Upper lobe of left lung (tissue), 6 donors: ENCODE results near the gene ACLY. TPM values are rescaled to one million over a fixed set of nuclear protein-coding genes. Genes with fewer than 3 reads are reported as not detected.

Experiments
- ATAC-seq, 2 donors: fragments of 200-7000 bp; cut with Tn5 transposase; one replicate each; pipeline ENCODE4 v1.9.1; 2022; ENCODE audit warnings: mild to moderate bottlenecking in 2 of 2, moderate library complexity in 2 of 2; ENCODE audit not compliant: low FRiP score in 2 of 2
- DNase-seq, 2 donors: peaks; one replicate each; pipeline ENCODE4 v3.0.0-alpha.2; 2019 to 2020
- H3K27ac ChIP-seq, 4 donors: fragments of 200-600 bp; sonication (generic); one replicate each; pipeline ENCODE4 v1.5.1; 2016 to 2019
- H3K27me3 ChIP-seq, 4 donors: fragments of 200-600 bp; sonication (generic); one replicate each; pipeline ENCODE4 v1.5.1; 2017 to 2019
- H3K36me3 ChIP-seq, 4 donors: fragments of 200-600 bp; sonication (generic); one replicate each; pipeline ENCODE4 v1.5.1; 2016 to 2019
- H3K4me1 ChIP-seq, 4 donors: fragments of 200-600 bp; sonication (generic); one replicate each; pipeline ENCODE4 v1.5.1; 2018 to 2019
- H3K4me3 ChIP-seq, 4 donors: fragments of 200-600 bp; sonication (generic); one replicate each; pipeline ENCODE4 v1.5.1; 2017 to 2019; ENCODE audit warnings: mild to moderate bottlenecking in 2 of 4, moderate library complexity in 1 of 4
- H3K9me3 ChIP-seq, 4 donors: fragments of 200-600 bp; sonication (generic); one replicate each; pipeline ENCODE4 v1.5.1; 2018 to 2019
- EP300 ChIP-seq, 4 donors: sonication (generic); formaldehyde crosslinking; IDR thresholded peaks; one replicate each; pipeline ENCODE4 v1.5.1; 2017; ENCODE audit warnings: antibody characterized with exemption in 4 of 4, control low read depth in 2 of 4
- POLR2A ChIP-seq, 4 donors: fragments of 450-650 bp; IDR thresholded peaks; one replicate each; pipeline ENCODE4 v1.5.1; 2016 to 2017; ENCODE audit warnings: antibody characterized with exemption in 4 of 4, mild to moderate bottlenecking in 2 of 4
- POLR2AphosphoS5 ChIP-seq, 2 donors: sonication (generic); formaldehyde crosslinking; IDR thresholded peaks; one replicate each; pipeline ENCODE4 v1.5.1; 2017; ENCODE audit warnings: antibody characterized with exemption in 2 of 2
- WGBS, 2 donors: methylation state at CpG; one replicate each; pipeline ENCODE4 v1.1.5; 2017 to 2018; 5-methylcytosine and 5-hydroxymethylcytosine counted together
- total RNA-seq, 6 donors: library from RNA; depleted of rRNA in 4 of 6; stranded (reverse); fragments of >200 nt in 4 of 6; gene quantifications; one replicate each; pipeline versions ENCODE4 v1.1.0 to v1.2.1, GENCODE V29; 2016 to 2021
- TF ChIP-seq, protein P1 (sequence below), 6 experiments: fragments of 450-650 bp in 4 of 6; fragments of 200-600 bp in 2 of 6; sonication (generic) in 2 of 6; IDR thresholded peaks; one replicate each; pipeline ENCODE4 v1.5.1; 2016 to 2019; ENCODE audit warnings: antibody characterized with exemption in 6 of 6
- donor health status: DM: no; HTN: no; CAD: no; lungs with moderate emphysema.
- donor health status: DM: no; HTN: yes; CAD: no; lungs with severe emphysema.

ACLY gene
- total RNA-seq, 6 donors from 2014 or later = 41.9 to 132 (median 84.6) TPM

DNA sequence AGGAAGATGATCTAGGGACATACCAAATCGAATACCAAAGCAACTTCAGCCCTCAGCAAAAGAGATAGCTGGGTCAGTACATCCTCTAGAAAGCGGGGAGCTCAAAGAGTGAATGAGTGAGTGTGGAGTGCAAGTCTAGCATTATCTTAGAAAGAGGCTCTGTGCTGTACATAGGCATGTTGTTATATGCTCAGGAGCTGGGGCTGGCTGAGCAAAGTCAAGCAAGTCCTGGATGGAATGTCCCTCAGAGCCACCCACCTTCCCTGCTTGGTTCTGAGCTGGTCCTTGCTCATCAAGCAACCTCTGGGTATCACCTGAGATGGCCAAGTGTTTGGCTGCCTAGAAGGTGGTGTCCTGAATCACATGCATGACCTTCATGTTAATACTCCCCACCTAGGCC lies 48.7 kb downstream of the ACLY start:
- no peaks in the 10 kb centered on the region for H3K27me3 ChIP-seq
- DNase-seq = no peak
- peaks cover 0 to 5% (median 0%) of the 10 kb centered on the region in 4 donors for H3K4me1 ChIP-seq
- no peak for ATAC-seq
- H3K27ac ChIP-seq = peak overlapping the region in 2 of 4 donors; percentile 4 to 30
- 87 to 92% methylated on average over 2 of the region's 2 CpGs for WGBS, 2 donors
- TF ChIP-seq, protein P1, sequence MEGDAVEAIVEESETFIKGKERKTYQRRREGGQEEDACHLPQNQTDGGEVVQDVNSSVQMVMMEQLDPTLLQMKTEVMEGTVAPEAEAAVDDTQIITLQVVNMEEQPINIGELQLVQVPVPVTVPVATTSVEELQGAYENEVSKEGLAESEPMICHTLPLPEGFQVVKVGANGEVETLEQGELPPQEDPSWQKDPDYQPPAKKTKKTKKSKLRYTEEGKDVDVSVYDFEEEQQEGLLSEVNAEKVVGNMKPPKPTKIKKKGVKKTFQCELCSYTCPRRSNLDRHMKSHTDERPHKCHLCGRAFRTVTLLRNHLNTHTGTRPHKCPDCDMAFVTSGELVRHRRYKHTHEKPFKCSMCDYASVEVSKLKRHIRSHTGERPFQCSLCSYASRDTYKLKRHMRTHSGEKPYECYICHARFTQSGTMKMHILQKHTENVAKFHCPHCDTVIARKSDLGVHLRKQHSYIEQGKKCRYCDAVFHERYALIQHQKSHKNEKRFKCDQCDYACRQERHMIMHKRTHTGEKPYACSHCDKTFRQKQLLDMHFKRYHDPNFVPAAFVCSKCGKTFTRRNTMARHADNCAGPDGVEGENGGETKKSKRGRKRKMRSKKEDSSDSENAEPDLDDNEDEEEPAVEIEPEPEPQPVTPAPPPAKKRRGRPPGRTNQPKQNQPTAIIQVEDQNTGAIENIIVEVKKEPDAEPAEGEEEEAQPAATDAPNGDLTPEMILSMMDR (IDR thresholded peaks at IDR 0.05) = no peak
- TF ChIP-seq EP300 (IDR thresholded peaks at IDR 0.05) = no peak
- TF ChIP-seq POLR2AphosphoS5 (IDR thresholded peaks at IDR 0.05) = no peak
- TF ChIP-seq POLR2A (IDR thresholded peaks at IDR 0.05) = no peak
- H3K9me3 ChIP-seq = no peaks in the 10 kb centered on the region
- no peak overlapping the region for H3K4me3 ChIP-seq
- peaks cover 6 to 86% (median 58%) of the 10 kb centered on the region in 4 donors for H3K36me3 ChIP-seq

DNA sequence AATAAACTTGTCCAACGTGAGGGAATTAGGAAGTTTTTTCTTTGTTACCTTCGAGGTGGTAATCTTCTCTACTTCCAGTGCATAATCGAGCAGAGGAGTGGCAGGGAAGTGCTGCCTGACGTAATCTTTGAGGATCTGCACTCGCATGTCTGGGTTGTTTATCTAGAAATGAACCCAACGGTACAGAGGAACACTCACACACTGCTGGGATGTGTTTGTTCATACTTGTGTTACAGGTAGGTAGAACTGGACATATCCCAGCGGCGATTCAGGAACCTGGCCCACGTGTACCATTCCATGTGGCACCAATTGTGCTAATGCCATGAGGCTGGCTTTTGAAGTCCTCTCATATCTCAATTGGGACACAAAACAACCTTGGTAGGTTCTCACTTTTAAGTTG lies 49.3 kb downstream of the ACLY start:
- ATAC-seq = peak in 1 of 2 donors; percentile 38
- H3K27me3 ChIP-seq = no peaks in the 10 kb centered on the region
- no peak overlapping the region for H3K4me3 ChIP-seq
- H3K4me1 ChIP-seq = peaks cover under 1 to 5% (median 2%) of the 10 kb centered on the region in 4 donors
- TF ChIP-seq POLR2AphosphoS5 (IDR thresholded peaks at IDR 0.05) (peak in 1 of 2 donors; percentile 9), POLR2A (IDR thresholded peaks at IDR 0.05) (no peak)
- peaks cover 6 to 79% (median 54%) of the 10 kb centered on the region in 4 donors for H3K36me3 ChIP-seq
- WGBS, 2 donors = 53 to 60% methylated on average over 9 of the region's 9 CpGs
- peak in 1 of 2 donors; percentile 76 for DNase-seq
- no peaks in the 10 kb centered on the region for H3K9me3 ChIP-seq
- peak overlapping the region in 2 of 4 donors; percentile 4 to 7 for H3K27ac ChIP-seq

DNA sequence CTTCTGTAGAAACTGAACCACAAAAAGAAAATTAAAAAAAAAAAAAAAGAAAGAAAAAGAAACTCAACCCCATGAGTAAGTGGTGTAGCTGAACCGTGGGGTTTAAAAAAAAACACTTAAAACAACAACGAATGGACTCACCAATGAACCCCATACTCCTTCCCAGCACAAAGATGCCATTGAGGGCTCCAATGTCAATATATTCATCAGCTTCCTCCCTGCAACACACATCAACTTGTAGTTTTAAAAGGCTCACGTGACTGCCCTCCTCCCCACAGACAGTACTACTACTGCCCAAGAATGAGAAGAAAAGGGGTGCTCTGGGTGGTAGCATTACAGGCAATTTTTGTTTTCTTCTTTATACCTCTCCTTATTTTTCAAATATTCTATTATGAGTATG lies 50.2 kb downstream of the ACLY start:
- ATAC-seq (no peak), DNase-seq (no peak)
- Histone ChIP-seq H3K9me3 (no peaks in the 10 kb centered on the region), H3K27ac (peak overlapping the region in 1 of 4 donors; percentile 7), H3K36me3 (peaks cover 6 to 71% (median 48%) of the 10 kb centered on the region in 4 donors), H3K4me3 (no peak overlapping the region), H3K4me1 (peaks cover 9 to 14% (median 10%) of the 10 kb centered on the region in 4 donors), H3K27me3 (no peaks in the 10 kb centered on the region)
- TF ChIP-seq, protein P1 (IDR thresholded peaks at IDR 0.05) = no peak
- TF ChIP-seq POLR2A (IDR thresholded peaks at IDR 0.05) (no peak), POLR2AphosphoS5 (IDR thresholded peaks at IDR 0.05) (no peak), EP300 (IDR thresholded peaks at IDR 0.05) (no peak)
- 70 to 78% methylated on average over 3 of the region's 3 CpGs for WGBS, 2 donors

DNA sequence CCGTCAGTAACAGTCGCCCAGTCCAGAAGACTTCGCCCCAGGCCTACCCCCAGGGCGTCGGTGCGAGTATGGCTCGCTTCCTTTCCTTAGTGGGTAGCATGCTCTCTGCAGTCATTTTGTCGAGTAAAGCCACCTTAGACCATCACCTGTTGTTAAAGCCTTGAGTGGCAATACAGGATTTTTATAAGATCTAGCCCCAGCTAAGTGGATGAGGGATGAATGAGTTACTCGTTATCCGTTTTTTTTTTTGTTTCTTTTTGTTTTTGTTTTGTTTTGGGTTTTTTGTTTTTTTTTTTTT lies 53.2 kb downstream of the ACLY start:
- peak overlapping the region in 3 of 4 donors; percentile 60 to 99 (median 99) for H3K4me3 ChIP-seq
- no peak for ATAC-seq
- TF ChIP-seq EP300 (IDR thresholded peaks at IDR 0.05) = no peak
- no peak for TF ChIP-seq POLR2AphosphoS5 (IDR thresholded peaks at IDR 0.05)
- TF ChIP-seq, protein P1 (IDR thresholded peaks at IDR 0.05) = no peak
- no peak for TF ChIP-seq POLR2A (IDR thresholded peaks at IDR 0.05)
- DNase-seq = no peak
- peak overlapping the region; percentile 86 to 96 (median 94) for H3K27ac ChIP-seq
- H3K36me3 ChIP-seq = peaks cover 6 to 41% (median 25%) of the 10 kb centered on the region in 4 donors
- H3K27me3 ChIP-seq = no peaks in the 10 kb centered on the region
- H3K9me3 ChIP-seq = no peaks in the 10 kb centered on the region
- H3K4me1 ChIP-seq = peaks cover 14 to 39% (median 24%) of the 10 kb centered on the region in 4 donors
- WGBS, 2 donors = 0 to 1% methylated on average over 2 to 7 of the region's 10 CpGs

DNA sequence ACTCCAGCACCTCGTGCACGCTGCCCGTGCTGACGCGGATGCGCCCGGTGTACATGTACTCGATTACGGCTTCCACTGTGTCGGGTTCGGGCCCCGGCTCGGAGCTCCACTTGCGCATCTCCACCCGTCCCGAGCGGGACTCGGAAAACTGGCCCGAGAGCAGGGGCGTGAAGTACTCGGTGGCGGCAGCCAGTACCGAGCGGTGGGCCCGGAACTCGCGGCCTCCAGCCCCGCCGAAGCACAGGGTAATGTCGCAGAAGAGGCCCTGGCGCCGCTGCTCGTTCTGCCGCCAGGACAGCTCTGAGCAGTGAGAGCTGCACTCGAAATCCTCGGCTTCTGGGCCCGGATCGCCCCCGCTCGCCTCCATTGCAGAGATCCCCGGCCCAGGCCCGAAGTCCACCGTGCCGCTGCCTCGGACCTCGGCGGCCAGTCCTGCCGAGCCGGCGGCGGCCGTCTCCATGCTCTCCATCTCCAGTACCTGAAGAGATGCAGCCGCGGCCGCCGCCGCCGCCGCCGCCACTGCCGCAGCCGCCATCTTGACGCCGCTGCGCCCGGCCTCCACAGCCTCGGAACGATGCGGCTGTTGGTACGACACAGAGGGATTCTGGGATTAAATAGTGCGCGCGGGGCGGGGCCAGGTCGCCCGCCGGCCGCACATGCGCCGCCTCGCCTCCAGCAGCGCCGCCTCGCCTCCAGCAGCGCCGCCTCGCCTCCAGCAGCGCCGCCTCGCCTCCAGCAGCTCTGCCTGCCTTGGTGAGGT lies 53.7 kb downstream of the ACLY start, which contains the start of gene KLHL11:
Gene KLHL11, minus strand, starts transcription at position 588 of the 760 bp plus-strand sequence. Its CDS starts 53 bp downstream, at position 535.
- H3K9me3 ChIP-seq = no peaks in the 10 kb centered on the region
- H3K4me3 ChIP-seq = peak within 1 kb of the TSS; percentile 60 to 99 (median 83)
- H3K36me3 ChIP-seq = peaks cover 6 to 35% (median 20%) of the 10 kb centered on the region in 4 donors
- H3K27ac ChIP-seq = peak within 1 kb of the TSS; percentile 86 to 96 (median 94)
- H3K27me3 ChIP-seq = no peaks in the 10 kb centered on the region
- WGBS, 2 donors = 0% methylated on average over 37 of the region's 90 CpGs; no CpG with 5 or more reads in 1 of the 2 donors
- peak in 3 of 4 donors; percentile 78 to 90 (median 80) for TF ChIP-seq POLR2A (IDR thresholded peaks at IDR 0.05)
- TF ChIP-seq POLR2AphosphoS5 (IDR thresholded peaks at IDR 0.05) = peak; percentile 67 to 95
- TF ChIP-seq EP300 (IDR thresholded peaks at IDR 0.05) = no peak
- TF ChIP-seq, protein P1 (IDR thresholded peaks at IDR 0.05) = peak in 3 of 6 experiments; percentile 11 to 30 (median 30)
- DNase-seq = peak; percentile 92 to 97
- H3K4me1 ChIP-seq = peaks cover 14 to 39% (median 24%) of the 10 kb centered on the region in 4 donors
- peak; percentile 93 to 97 for ATAC-seq
